Fibroblast of villous mesenchyme (primary cell): ENCODE results near the gene DCLK1. TPM values are rescaled to one million over a fixed set of nuclear protein-coding genes. Genes with fewer than 3 reads are reported as not detected.

Source experiments
- DNase-seq: peaks from one replicate; pipeline ENCODE4 v3.0.0-alpha.2; 2010; ENCODE audit warnings: low read depth
- H3K4me3 ChIP-seq: 2 replicates; pipeline ENCODE4 v1.5.1; 2011; ENCODE audit warnings: low read depth, mild to moderate bottlenecking, low read length
- CTCF ChIP-seq: IDR thresholded peaks from 2 replicates; pipeline ENCODE4 v1.5.1; 2012; ENCODE audit warnings: low read depth, mild to moderate bottlenecking, low read length; ENCODE audit not compliant: insufficient read depth
- total RNA-seq: library from RNA; depleted of rRNA; stranded (reverse); fragments of >200 nt; gene quantifications from 2 replicates; pipeline ENCODE4 v1.2.3, GENCODE V29; 2012

DCLK1 gene
- total RNA-seq, 1 donor = 0.86 TPM

- TF ChIP-seq CTCF = no peak
- H3K4me3 ChIP-seq = no peak overlapping the region
- no peak for DNase-seq
Observed at GRCh38 chr13:35727881-35728280, 403.3 kb downstream of the DCLK1 start.

- H3K4me3 ChIP-seq = no peak overlapping the region
- DNase-seq = no peak
- no peak for TF ChIP-seq CTCF
Observed at GRCh38 chr13:35724446-35724845, 406.7 kb downstream of the DCLK1 start.

- no peak overlapping the region for H3K4me3 ChIP-seq
- TF ChIP-seq CTCF = no peak
Observed at GRCh38 chr13:35723821-35724220, 407.4 kb downstream of the DCLK1 start.

GRCh38 chr13:35723053-35723461, 408.1 kb downstream of the DCLK1 start:
- DNase-seq = peak; percentile 69
- H3K4me3 ChIP-seq = no peak overlapping the region
- no peak for TF ChIP-seq CTCF

More at GRCh38 chr13:35723821-35724220, 407.4 kb downstream of the DCLK1 start:
- peak; percentile 57 for DNase-seq

- H3K4me3 ChIP-seq = no peak overlapping the region
- DNase-seq = peak; percentile 58
- no peak for TF ChIP-seq CTCF
Observed at GRCh38 chr13:35722458-35723052, 408.6 kb downstream of the DCLK1 start.

GRCh38 chr13:35720690-35721554, 410.3 kb downstream of the DCLK1 start:
- TF ChIP-seq CTCF = peak; percentile 94
- DNase-seq = peak; percentile 29
- H3K4me3 ChIP-seq = no peak overlapping the region
